Upper lobe of left lung (tissue), 4 donors: ENCODE measurements around the gene TMEM245.

Source experiments
- POLR2A ChIP-seq, 4 donors: fragments of 450-650 bp; IDR thresholded peaks; one replicate each; pipeline ENCODE4 v1.5.1; 2016 to 2017; ENCODE audit warnings: antibody characterized with exemption in 4 of 4, mild to moderate bottlenecking in 2 of 4
- POLR2AphosphoS5 ChIP-seq, 2 donors: sonication (generic); formaldehyde crosslinking; IDR thresholded peaks; one replicate each; pipeline ENCODE4 v1.5.1; 2017; ENCODE audit warnings: antibody characterized with exemption in 2 of 2
- TF ChIP-seq, protein P1 (sequence below), 6 experiments: fragments of 450-650 bp in 4 of 6; fragments of 200-600 bp in 2 of 6; sonication (generic) in 2 of 6; IDR thresholded peaks; one replicate each; pipeline ENCODE4 v1.5.1; 2016 to 2019; ENCODE audit warnings: antibody characterized with exemption in 6 of 6

- no peak for TF ChIP-seq POLR2AphosphoS5 (IDR thresholded peaks at IDR 0.05)
- TF ChIP-seq, protein P1, sequence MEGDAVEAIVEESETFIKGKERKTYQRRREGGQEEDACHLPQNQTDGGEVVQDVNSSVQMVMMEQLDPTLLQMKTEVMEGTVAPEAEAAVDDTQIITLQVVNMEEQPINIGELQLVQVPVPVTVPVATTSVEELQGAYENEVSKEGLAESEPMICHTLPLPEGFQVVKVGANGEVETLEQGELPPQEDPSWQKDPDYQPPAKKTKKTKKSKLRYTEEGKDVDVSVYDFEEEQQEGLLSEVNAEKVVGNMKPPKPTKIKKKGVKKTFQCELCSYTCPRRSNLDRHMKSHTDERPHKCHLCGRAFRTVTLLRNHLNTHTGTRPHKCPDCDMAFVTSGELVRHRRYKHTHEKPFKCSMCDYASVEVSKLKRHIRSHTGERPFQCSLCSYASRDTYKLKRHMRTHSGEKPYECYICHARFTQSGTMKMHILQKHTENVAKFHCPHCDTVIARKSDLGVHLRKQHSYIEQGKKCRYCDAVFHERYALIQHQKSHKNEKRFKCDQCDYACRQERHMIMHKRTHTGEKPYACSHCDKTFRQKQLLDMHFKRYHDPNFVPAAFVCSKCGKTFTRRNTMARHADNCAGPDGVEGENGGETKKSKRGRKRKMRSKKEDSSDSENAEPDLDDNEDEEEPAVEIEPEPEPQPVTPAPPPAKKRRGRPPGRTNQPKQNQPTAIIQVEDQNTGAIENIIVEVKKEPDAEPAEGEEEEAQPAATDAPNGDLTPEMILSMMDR (IDR thresholded peaks at IDR 0.05) = no peak
- no peak for TF ChIP-seq POLR2A (IDR thresholded peaks at IDR 0.05)
Observed at GRCh38 chr9:109003116-109003515, 116.6 kb downstream of the TMEM245 start.
